Endothelial cell of umbilical vein (primary cell): Measurements from ENCODE around the gene CSNK1E. TPM values are rescaled to one million over a fixed set of nuclear protein-coding genes. Genes with fewer than 3 reads are reported as not detected.

Source experiments
- BruUV-seq: library from RNA; stranded (reverse); fragments of 400-500 nt; replicated peaks from 2 replicates; lab custom pipeline; 2021; lab: Mats Ljungman, UMichigan
- CTCF ChIA-PET: fragments of 300-600, 350-600 bp; sonication (Branson Sonifier 250); formaldehyde crosslinking; loops from one replicate; lab custom pipeline; 2021; ENCODE audit warnings: antibody characterized with exemption, inconsistent platforms; lab: Charles Lee
- POLR2A ChIA-PET: fragments of 300-600, 350-600 bp; sonication (Branson Sonifier 250); formaldehyde crosslinking; loops from one replicate; lab custom pipeline; 2021; ENCODE audit warnings: antibody characterized with exemption, inconsistent platforms; lab: Charles Lee
- DNase-seq: peaks from one replicate; pipeline ENCODE4 v3.0.0-alpha.2; 2011; ENCODE audit warnings: low read depth, low spot score
- FAIRE-seq: peaks from 2 replicates; lab custom pipeline; 2011; peaks lifted over from hg19 to GRCh38; lab: Jason Lieb, UNC
- H2AFZ ChIP-seq: 2 replicates; pipeline ENCODE4 v1.6.0; 2012; ENCODE audit warnings: low read depth, low read length, control low read depth, inconsistent platforms
- H3K27ac ChIP-seq: 2 replicates; pipeline ENCODE4 v1.5.1; 2011; ENCODE audit warnings: low read depth, mild to moderate bottlenecking, control low read depth, low read length, moderate library complexity; ENCODE audit not compliant: insufficient read depth
- H3K27me3 ChIP-seq, 2 experiments: 2 replicates each; pipeline versions ENCODE4 v1.6.0 to v1.6.1; 2011; ENCODE audit warnings: low read length in 2 of 2, mixed read lengths in 1 of 2; ENCODE audit not compliant: control insufficient read depth in 2 of 2, insufficient read depth in 2 of 2
- H3K36me3 ChIP-seq, 2 experiments: 2 replicates in 1 of 2; 3 replicates in 1 of 2; pipeline ENCODE4 v1.5.1; 2011; ENCODE audit warnings: low read length in 2 of 2, mild to moderate bottlenecking in 1 of 2, moderate library complexity in 1 of 2; ENCODE audit not compliant: control insufficient read depth in 2 of 2, insufficient read depth in 2 of 2; ENCODE audit errors: extremely low read depth in 1 of 2
- H3K4me1 ChIP-seq: 3 replicates; pipeline ENCODE4 v1.5.1; 2011; ENCODE audit warnings: mild to moderate bottlenecking, low read length; ENCODE audit not compliant: control insufficient read depth, insufficient read depth; ENCODE audit errors: extremely low read depth
- H3K4me2 ChIP-seq: 2 replicates; pipeline ENCODE4 v1.6.1; 2011; ENCODE audit warnings: low read length, control low read depth, mixed read lengths; ENCODE audit not compliant: insufficient read depth
- H3K4me3 ChIP-seq, 3 experiments: fragments of 200-600 bp in 1 of 3; sonication (generic), shearing (Covaris generic) in 1 of 3; replicated peaks in 1 of 3; 2 replicates each; pipeline ENCODE4 v1.5.1; 2011 to 2016; ENCODE audit warnings: control low read depth in 3 of 3, low read length in 3 of 3, mild to moderate bottlenecking in 2 of 3, inconsistent platforms in 1 of 3, low read depth in 1 of 3, moderate library complexity in 1 of 3; ENCODE audit not compliant: insufficient read depth in 1 of 3
- H3K79me2 ChIP-seq: 2 replicates; pipeline ENCODE4 v1.6.0; 2012; ENCODE audit warnings: low read length, inconsistent platforms; ENCODE audit not compliant: control insufficient read depth, insufficient read depth
- H3K9ac ChIP-seq: replicated peaks from 2 replicates; pipeline ENCODE3; 2011; ENCODE audit warnings: low read length, control low read depth; ENCODE audit not compliant: insufficient read depth; ENCODE audit errors: extremely low read depth
- H3K9me1 ChIP-seq: replicated peaks from 3 replicates; pipeline ENCODE4 v1.6.0; 2011; ENCODE audit warnings: mild to moderate bottlenecking, low read length; ENCODE audit not compliant: control insufficient read depth, insufficient read depth; ENCODE audit errors: extremely low read depth
- H3K9me3 ChIP-seq: replicated peaks from 2 replicates; pipeline ENCODE4 v1.5.1; 2012; ENCODE audit warnings: low read length, inconsistent platforms; ENCODE audit not compliant: control insufficient read depth, insufficient read depth
- H4K20me1 ChIP-seq: replicated peaks from 2 replicates; pipeline ENCODE3; 2011; ENCODE audit warnings: mild to moderate bottlenecking, low read length; ENCODE audit not compliant: control insufficient read depth, insufficient read depth; ENCODE audit errors: extremely low read depth
- CTCF ChIP-seq, 2 donors: IDR thresholded peaks; 1 replicate in 1 of 2; 2 replicates in 1 of 2; pipeline ENCODE4 v1.5.1; 2011; ENCODE audit warnings: low read length in 2 of 2, mild to moderate bottlenecking in 2 of 2, moderate library complexity in 2 of 2, control low read depth in 1 of 2, inconsistent platforms in 1 of 2, low read depth in 1 of 2; ENCODE audit not compliant: insufficient read depth in 1 of 2; ENCODE audit errors: extremely low read depth in 1 of 2
- GATA2 ChIP-seq: IDR thresholded peaks from 2 replicates; pipeline ENCODE4 v1.7.0; 2011; ENCODE audit warnings: low read depth, mild to moderate bottlenecking, moderate library complexity, mixed read lengths, low read length; ENCODE audit not compliant: insufficient read length, insufficient read depth
- dilution Hi-C: fragments of 300-500 bp; cut with MboI; formaldehyde crosslinking; loops from one replicate; pipeline ENCODE4 v1.15.0; 2019; ENCODE audit warnings: low sequenced_read_pairs; ENCODE audit not compliant: extremely low pct_ligation_motif_present
- intact Hi-C: fragments of 100-400 bp; cut with micrococcal nuclease; formaldehyde crosslinking; loops from one replicate; pipeline ENCODE4 v1.10.0; 2022
- polyA plus RNA-seq, 4 experiments: library from polyadenylated mRNA; depleted of rRNA in 3 of 4; stranded (reverse) in 3 of 4; unstranded in 1 of 4; fragments of >200 nt; gene quantifications; 2 replicates each; pipeline versions ENCODE4 v1.2.1 to v1.2.3, GENCODE V29; 2011 to 2012; ENCODE audit warnings: missing spikeins in 1 of 4
- total RNA-seq: library from RNA; stranded (reverse); gene quantifications from 2 replicates; pipeline ENCODE4 v1.2.3, GENCODE V29; 2021

CSNK1E gene
- total and polyA plus RNA-seq, 2 donors (not counting 3 experiments of a cell fraction or from before 2014, with no cell fraction given): 259 to 262 TPM

- peak overlapping the region; percentile 45 for H3K4me2 ChIP-seq
- peak; percentile 67 for DNase-seq
- no peak overlapping the region for H3K4me3 ChIP-seq
- no peaks in the 10 kb centered on the region for H3K9me3 ChIP-seq
- peaks cover 3 to 42% of the 10 kb centered on the region in 2 experiments for H3K36me3 ChIP-seq
- peaks cover 14% of the 10 kb centered on the region for H3K4me1 ChIP-seq
- no peaks in the 10 kb centered on the region for H3K27me3 ChIP-seq
- no peak overlapping the region for H2AFZ ChIP-seq
- ChIA-PET POLR2A (interaction anchor here (0.6 to 1.6 kb wide), 2 partner anchors 67 to 253 kb away, joined by 3 to 5 read pairs; no protein-coding TSS in a partner anchor), CTCF (interaction anchor here (0.8 to 2.5 kb wide), 9 partner anchors 9 to 254 kb away, joined by 3 to 13 read pairs (median 3); no protein-coding TSS in a partner anchor)
- no peak for TF ChIP-seq GATA2
- peak in 1 of 2 donors; percentile 3 for TF ChIP-seq CTCF (IDR thresholded peaks at IDR 0.05; ENCODE audit: extremely low read depth in 1 of 2, insufficient read depth in 1 of 2, low read depth in 1 of 2, low read length in 2 of 2)
- dilution Hi-C loops (no loop called here), intact Hi-C loops (loop anchor here (10.0 kb wide), 1 partner anchor 251 kb away; the partner anchor contains the start of gene PICK1)
- peak; percentile 69 for FAIRE-seq
- H3K79me2 ChIP-seq: peaks cover 90% of the 10 kb centered on the region
- peaks cover 3% of the 10 kb centered on the region for H4K20me1 ChIP-seq
- peak overlapping the region; percentile 33 for H3K27ac ChIP-seq
- no peak overlapping the region for H3K9ac ChIP-seq
- BruUV-seq: no TSS peak
- H3K9me1 ChIP-seq: no peaks in the 10 kb centered on the region
These were observed 11.5 kb downstream of the CSNK1E start for GRCh38 chr22:38305471-38306448.
